NCI-H69 (cell line): ENCODE data around the gene ETDC.

Experiments
- DNase-seq: peaks from one replicate; lab custom pipeline; 2025; lab: John Stamatoyannopoulos, UW

The ETDC gene

DNA sequence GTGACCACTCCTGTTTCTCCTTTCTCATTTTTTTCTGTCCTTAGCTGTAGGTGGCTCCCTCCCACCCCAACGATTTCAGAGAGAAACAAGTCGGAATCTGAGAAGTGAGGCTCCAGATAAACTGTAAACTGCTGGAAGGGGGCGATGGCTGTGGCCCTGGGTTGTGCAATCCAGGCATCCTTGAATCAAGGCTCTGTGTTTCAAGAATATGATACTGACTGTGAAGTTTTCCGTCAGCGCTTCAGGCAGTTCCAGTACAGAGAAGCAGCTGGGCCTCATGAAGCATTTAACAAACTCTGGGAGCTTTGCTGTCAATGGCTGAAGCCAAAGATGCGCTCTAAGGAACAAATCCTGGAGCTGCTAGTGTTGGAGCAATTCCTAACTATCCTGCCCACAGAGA lies 37.7 kb downstream of the ETDC start:
- no peak for DNase-seq

DNA sequence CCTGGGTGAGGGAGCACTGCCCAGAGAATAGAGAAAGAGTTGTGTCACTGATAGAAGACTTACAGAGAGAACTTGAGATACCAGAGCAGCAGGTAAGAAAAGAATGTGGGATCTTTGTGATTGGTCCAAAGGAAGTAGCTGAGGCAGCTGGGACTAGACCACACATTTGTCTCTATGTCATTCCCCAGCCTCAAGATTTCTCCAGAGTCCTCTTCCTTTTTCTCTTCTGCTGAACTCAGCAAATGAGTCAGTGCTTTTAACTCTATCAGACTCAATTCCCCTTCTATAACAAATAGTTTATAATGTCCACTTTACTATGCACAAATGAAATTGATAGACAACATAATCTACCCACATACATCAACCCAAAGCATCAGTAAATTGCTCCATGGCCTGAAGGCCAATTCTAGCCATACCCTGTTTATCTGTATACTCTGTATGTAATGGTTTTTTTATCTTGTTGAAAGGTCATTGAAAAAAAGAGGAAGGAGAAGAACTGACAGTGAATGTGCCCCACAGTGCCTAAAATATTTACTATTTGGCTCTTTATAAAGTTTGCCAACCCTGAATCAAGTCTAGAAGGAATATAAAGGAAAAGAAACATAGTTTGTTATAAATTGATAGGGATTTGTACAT lies 38.2 kb downstream of the ETDC start:
- DNase-seq: no peak

DNA sequence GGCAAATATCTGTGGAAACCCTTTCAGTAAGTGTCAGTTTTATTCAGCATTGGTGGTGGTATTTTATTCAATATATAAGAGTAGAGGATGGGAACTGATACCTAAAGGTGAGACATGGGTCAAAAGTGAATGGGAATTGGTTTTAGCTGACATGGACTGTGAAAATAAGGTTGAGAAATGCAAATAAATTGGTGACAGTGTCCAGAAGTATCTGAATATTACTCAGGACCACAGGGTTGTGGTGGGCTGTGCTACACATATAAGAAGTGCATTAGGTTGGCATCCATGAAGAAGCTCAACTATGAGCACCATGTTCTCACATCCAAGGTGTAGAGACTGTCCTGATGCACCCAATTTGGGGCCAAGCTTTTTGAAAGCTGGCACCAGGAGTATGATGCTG lies 45.0 kb downstream of the ETDC start:
- no peak for DNase-seq
